ENCODE measurements around the gene GASK1A.

The GASK1A gene

GRCh38 chr3:43019006-43019809, 40.1 kb downstream of the GASK1A start:
- peaks cover 9% of the 10 kb centered on the region for H3K4me1 Mint-ChIP-seq
- no peaks in the 10 kb centered on the region for H3K27me3 Mint-ChIP-seq (ENCODE audit: low read depth)
- H3K4me3 Mint-ChIP-seq: no peak overlapping the region
- H3K27ac Mint-ChIP-seq: peak overlapping the region; percentile 11 to 70 (median 37)
- H3K36me3 Mint-ChIP-seq (ENCODE audit: low read depth): no peaks in the 10 kb centered on the region
- H3K9me3 Mint-ChIP-seq: peaks cover 11% of the 10 kb centered on the region
- no peak for TF ChIP-seq CTCF (IDR thresholded peaks at IDR 0.05; ENCODE audit: unreplicated experiment in 3 of 3)

DNA sequence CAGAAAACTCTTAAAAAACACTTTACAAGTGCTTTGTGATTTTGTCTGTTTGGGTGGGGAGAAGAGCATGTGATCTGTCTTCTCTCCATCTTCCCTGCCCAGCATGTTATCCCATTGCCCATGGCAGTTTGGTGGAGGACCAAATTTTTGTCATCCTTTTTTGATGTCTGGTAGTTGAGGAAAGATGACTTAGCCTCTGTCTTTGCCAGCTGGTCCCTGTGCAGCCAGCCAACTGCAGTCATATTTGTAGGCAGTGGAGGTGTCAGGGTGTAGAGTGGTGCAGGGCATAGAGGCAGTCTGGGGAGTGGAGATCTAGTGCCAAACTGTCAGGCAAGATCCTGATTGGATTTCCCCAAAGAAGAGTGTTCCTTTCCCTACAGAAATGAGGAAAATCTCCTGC, 40.7 kb downstream of the GASK1A start:
- Mint-ChIP-seq H3K27ac (peak overlapping the region in 1 of 3 experiments; percentile 70), H3K27me3 (ENCODE audit: low read depth) (no peaks in the 10 kb centered on the region), H3K9me3 (peaks cover 11% of the 10 kb centered on the region), H3K4me1 (peaks cover 9% of the 10 kb centered on the region), H3K4me3 (no peak overlapping the region), H3K36me3 (ENCODE audit: low read depth) (no peaks in the 10 kb centered on the region)
- TF ChIP-seq CTCF (IDR thresholded peaks at IDR 0.05; ENCODE audit: unreplicated experiment in 3 of 3): no peak

DNA sequence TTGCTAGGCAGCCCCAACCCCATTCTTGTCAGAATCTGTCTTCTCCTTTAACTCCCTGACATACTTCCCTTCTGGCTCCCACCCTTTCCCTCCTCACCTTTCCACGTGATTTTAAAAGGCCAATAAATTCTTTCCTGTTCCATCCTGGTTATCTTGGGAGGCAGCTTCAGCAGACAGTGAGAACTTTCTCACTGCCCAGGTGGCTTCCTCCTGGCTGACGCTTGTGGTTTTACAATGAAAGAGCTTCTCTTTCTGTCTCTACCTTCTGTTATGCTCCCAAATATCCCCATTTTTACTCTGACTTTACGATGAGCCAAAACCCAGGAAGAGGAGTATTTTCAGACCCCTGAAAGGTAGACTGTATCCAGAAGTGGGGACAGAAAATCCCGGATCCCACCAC, 42.1 kb downstream of the GASK1A start:
- H3K9me3 Mint-ChIP-seq: peaks cover 11% of the 10 kb centered on the region

GRCh38 chr3:43022121-43022520, 43.0 kb downstream of the GASK1A start:
- TF ChIP-seq CTCF (IDR thresholded peaks at IDR 0.05; ENCODE audit: unreplicated experiment in 3 of 3): no peak
- no peaks in the 10 kb centered on the region for H3K36me3 Mint-ChIP-seq (ENCODE audit: low read depth)
- H3K4me1 Mint-ChIP-seq: peaks cover 9% of the 10 kb centered on the region
- H3K27me3 Mint-ChIP-seq (ENCODE audit: low read depth): no peaks in the 10 kb centered on the region
- H3K27ac Mint-ChIP-seq: peak overlapping the region in 2 of 3 experiments; percentile 65 to 67
- no peak overlapping the region for H3K4me3 Mint-ChIP-seq
- peaks cover 11% of the 10 kb centered on the region for H3K9me3 Mint-ChIP-seq

More for the DNA sequence above, 42.1 kb downstream of the GASK1A start:
- Mint-ChIP-seq H3K27me3 (ENCODE audit: low read depth) (no peaks in the 10 kb centered on the region), H3K4me3 (no peak overlapping the region), H3K27ac (no peak overlapping the region), H3K36me3 (ENCODE audit: low read depth) (no peaks in the 10 kb centered on the region), H3K4me1 (peaks cover 9% of the 10 kb centered on the region)
- no peak for TF ChIP-seq CTCF (IDR thresholded peaks at IDR 0.05; ENCODE audit: unreplicated experiment in 3 of 3)

GRCh38 chr3:43023066-43023465, 44.0 kb downstream of the GASK1A start:
- Mint-ChIP-seq H3K4me3 (no peak overlapping the region), H3K36me3 (ENCODE audit: low read depth) (no peaks in the 10 kb centered on the region), H3K9me3 (peaks cover 11% of the 10 kb centered on the region)

More at GRCh38 chr3:43023066-43023465, 44.0 kb downstream of the GASK1A start:
- Mint-ChIP-seq H3K4me1 (peaks cover 9% of the 10 kb centered on the region), H3K27me3 (ENCODE audit: low read depth) (no peaks in the 10 kb centered on the region), H3K27ac (no peak overlapping the region)
- no peak for TF ChIP-seq CTCF (IDR thresholded peaks at IDR 0.05; ENCODE audit: unreplicated experiment in 3 of 3)
